Hematopoietic multipotent progenitor cell treated with erythropoietin and hydrocortisone succinate and interleukin-3 and kit ligand, for 4 days (in vitro differentiated cells): Measurements from ENCODE around the gene ZNF655.
A peak's percentile ranks its signal among the peaks of the same experiment; 100 is the strongest.

Source experiments
- DNase-seq: peaks from one replicate; pipeline ENCODE4 v3.0.0-alpha.2; 2015

The ZNF655 gene

DNA sequence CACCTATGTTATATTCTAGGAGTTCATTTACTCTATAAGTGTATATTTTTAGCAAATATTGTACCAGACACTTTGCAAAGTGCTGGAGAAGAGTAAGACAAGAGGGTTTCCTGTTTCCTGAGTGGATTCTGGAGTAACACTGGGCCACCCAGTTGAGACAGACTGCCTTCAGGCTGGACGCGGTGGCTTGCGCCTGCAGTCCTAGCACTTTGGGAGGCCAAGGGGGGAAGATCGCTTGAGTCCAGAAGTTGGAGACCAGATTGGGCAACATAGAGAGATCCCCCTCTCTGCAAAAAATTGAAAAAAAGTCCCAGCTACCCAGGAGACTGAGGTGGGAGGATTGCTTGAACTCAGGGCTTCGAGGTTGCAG, 57.5 kb downstream of the ZNF655 start:
- no peak for DNase-seq

GRCh38 chr7:99616359-99617191, 58.1 kb downstream of the ZNF655 start, which contains the start of gene ZSCAN25:
ZSCAN25 (plus strand) TSS chr7:99616946; CDS start chr7:99619607, 2,661 bp downstream.
- peak; percentile 97 for DNase-seq

GRCh38 chr7:99617192-99617781, 58.8 kb downstream of the ZNF655 start:
- DNase-seq = no peak

DNA sequence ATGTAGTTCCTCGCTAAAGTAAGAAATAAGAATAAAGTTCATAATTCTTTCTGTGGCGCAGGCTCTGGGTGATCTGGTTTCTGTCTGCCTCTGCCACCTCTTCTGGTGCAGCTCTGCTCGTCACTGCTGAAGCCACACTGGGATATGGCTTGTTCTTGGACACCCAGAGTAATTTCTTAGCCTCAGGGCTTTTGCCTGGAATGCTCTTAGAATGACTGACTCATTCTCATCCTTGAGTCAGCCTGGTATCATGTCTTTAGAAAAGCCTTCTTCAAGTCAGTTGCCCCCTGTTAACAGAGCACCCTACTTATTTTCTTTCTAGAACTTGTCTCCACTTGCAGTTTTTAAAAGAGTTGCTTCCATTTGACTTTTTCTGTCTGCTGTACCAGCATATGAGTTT, 60.3 kb downstream of the ZNF655 start:
- DNase-seq = no peak

DNA sequence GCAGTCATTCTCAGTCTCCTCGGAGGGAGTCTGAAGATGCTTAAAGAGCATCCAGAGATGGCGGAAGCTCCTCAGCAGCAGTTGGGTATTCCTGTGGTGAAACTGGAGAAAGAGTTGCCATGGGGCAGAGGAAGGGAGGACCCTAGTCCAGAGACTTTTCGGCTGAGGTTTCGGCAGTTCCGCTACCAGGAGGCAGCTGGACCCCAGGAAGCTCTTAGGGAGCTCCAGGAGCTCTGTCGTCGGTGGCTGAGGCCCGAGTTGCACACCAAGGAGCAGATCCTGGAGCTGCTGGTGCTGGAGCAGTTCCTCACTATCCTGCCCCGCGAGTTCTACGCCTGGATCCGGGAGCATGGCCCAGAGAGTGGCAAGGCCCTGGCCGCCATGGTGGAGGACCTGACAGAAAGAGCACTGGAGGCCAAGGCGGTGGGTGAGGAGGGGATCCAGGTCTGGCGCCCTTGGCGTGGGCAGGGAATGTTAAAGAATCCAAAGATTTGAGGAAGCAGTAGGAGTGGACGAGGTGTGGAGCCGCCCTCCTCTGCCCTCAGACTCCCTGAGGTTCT, 61.2 kb downstream of the ZNF655 start:
- DNase-seq = no peak

DNA sequence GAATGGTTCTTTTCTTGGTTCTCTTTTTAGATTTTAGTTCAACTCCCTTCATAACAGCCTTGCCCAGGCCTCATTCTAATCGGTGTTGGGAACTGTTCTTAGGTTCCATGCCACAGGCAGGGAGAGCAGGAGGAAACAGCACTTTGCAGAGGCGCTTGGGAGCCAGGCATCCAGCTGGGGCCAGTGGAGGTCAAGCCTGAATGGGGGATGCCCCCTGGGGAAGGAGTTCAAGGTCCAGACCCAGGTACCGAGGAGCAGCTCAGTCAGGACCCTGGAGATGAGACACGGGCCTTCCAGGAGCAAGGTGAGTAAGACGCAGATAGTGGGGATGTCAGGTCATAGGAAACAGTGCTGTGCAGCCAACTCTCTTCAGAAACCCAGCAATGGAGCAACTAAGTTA, 62.8 kb downstream of the ZNF655 start:
- DNase-seq = no peak

GRCh38 chr7:99622596-99622995, 64.2 kb downstream of the ZNF655 start:
- DNase-seq = no peak

DNA sequence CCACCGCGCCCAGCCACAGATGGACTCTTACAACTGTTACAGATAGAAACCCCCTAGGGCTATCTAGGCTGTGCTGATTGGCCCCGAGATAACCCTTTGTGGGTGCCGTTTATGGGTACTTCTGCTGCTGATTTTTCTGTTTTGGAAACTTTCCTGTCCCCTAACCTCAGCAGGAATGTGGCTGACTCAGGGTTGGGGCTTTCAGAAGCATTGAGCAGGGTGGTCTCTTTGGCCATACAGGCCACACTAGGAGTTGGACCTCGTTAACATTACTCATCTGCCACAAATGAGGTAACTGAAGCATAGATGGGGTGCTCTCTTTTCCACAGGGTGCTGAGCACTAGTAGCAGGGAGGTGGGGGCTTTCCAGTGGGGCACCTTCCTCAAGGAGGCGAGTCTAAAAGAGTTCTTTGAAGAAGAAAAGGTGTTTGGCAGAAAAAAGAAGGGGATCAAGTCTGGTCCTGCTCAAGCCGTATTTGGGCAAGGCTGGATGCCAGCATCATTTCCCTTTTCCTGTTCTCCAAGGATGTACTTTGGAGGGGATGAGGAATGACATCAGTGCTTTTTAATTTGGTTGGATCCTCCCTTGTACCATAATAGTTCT, 64.8 kb downstream of the ZNF655 start:
- DNase-seq = no peak

DNA sequence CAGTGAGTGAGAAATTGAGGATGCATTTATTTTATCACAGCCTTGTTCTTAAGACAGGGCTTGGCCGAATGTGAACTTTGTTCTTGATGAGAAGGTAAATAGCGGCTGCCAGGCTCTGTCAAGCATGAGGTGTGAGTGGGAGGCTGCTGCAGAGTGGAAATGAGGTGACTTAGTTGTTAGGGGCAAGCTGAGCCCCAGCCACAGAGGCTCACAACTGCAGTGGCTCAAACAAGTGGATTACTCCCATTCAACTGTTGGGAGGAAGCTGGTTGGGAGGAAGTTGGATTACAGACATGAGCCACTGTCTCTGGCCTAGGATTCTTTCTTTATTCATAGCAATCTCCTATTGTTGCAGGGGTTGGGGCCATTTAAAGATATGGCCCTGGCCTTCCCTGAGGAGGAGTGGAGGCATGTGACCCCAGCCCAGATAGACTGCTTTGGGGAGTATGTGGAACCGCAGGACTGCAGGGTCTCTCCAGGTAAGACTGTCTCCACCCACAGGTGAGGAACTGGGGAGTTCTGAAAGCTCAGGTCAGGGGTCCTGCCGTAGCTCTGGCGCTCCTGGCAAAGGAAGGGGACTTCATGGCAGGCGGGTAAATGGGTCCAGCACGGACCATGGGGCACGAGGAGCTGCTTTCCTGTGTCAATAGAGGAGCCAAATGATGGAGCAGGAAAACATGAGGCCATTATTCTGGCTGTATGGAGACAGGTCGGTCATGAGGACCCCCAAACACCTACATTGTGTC, 65.4 kb downstream of the ZNF655 start:
- no peak for DNase-seq

DNA sequence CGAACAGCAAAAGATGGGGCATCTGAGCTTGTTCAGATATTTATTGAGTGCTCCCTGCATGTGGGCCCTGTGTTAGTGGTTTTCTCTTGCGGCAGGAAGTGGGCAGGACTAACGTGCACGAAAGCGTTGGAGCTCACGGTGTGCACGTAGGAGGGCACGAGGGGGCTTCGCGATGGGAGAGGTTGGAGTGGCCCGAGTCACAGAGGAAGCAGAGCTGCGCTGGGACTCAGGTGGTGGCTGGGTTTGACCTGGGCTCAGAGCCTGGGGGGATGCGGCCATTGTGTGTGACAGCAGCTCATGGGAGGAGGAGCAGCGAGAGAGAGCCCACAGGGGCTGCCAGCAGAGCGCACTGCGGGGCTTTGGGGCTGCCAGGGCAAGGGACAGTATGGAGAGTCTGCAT, 66.0 kb downstream of the ZNF655 start:
- peak; percentile 40 for DNase-seq

- DNase-seq = no peak
Observed at GRCh38 chr7:99625321-99625720, 66.9 kb downstream of the ZNF655 start.

DNA sequence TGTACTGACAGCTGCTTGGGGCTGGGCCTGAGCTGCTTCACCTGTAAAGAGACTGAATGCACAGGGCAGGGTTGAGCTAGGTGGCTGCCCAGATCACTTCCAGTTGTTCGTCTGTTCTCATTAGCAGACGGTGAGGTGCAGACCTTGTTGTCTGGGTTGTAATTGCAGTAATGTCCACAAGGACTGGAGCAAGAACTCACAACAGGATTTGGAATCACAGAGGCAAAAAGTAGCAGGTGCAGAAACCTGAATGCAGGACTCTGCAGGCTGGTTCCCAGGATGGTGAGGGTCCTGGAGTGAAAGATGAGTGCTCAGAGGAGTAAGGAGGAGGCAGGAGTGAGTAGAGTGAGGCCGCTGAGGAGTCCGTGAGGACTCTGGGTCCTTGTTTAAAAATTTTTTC, 67.5 kb downstream of the ZNF655 start:
- DNase-seq = no peak
